Smooth muscle cell of the brain vasculature (primary cell): ENCODE measurements around the gene SORL1-AS1.

Experiments used
- DNase-seq: peaks from one replicate; pipeline ENCODE4 v3.0.0-alpha.2; 2012; ENCODE audit warnings: low read depth, low spot score

The SORL1-AS1 gene

DNA sequence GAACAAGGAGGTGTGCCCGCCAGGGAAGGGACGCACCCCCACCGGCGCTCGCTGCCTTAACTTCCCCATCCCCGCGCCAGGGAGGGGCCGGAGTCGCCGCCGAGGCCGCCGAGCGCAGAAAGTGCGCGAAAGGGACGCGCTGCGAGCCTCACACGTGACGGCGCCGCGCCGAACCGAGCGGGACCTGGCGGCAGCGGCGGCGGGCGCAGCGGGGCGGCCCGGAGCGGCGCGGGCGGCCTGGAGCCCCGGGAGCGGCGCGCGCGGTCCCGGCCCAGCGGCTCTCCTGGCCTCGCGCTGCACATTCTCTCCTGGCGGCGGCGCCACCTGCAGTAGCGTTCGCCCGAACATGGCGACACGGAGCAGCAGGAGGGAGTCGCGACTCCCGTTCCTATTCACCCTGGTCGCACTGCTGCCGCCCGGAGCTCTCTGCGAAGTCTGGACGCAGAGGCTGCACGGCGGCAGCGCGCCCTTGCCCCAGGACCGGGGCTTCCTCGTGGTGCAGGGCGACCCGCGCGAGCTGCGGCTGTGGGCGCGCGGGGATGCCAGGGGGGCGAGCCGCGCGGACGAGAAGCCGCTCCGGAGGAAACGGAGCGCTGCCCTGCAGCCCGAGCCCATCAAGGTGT, 670 bp downstream of the SORL1-AS1 start, which contains the start of gene SORL1:
SORL1 (plus strand) TSS at position 329 of the 623 bp plus-strand sequence; CDS start at position 347, 18 bp downstream.
- no peak for DNase-seq

DNA sequence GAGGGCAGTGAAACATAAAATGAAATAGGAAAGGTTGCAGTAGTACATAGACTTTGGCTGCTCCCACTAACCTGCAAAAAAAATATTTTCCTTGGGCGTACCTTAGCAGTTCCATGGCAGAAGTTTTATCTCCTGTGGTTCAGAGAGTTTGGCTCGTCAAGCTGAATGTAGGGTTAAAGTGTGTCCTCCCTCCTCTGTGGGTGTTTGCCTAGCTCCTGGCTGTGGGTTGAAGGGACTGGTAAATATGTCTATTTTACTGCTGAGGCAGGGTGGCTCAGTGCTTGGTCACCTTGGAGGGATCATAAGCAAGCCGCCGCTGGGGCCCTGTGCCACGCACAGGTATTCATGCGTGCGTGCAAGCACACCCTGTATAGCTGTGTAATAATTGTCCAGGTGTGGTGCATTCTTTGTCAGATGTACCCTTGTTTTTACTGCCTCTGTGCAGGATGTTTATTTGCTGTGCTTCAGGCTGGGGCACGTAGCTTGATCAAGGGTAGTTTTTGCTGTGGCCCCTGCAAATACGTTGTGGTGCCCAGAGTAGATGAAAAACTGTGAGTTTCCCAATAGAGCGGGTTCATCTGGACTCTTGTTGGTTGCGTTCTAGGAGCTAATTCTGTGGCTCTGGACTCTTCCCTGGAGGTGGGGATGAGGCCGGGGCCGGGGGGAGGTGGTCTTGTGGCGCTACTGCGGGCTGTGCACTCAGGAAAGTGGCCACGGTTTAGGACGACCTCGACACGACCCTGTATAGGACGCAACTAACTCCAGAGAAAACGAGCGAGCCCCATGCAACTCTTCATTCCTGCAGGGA, 1.4 kb downstream of the SORL1-AS1 start:
- DNase-seq, result no peak

- DNase-seq, result no peak
Measured at GRCh38 chr11:121450401-121450800, 2.4 kb downstream of the SORL1-AS1 start.

- no peak for DNase-seq
Measured at GRCh38 chr11:121449626-121450025, 3.1 kb downstream of the SORL1-AS1 start.

GRCh38 chr11:121449123-121449522, 3.6 kb downstream of the SORL1-AS1 start:
- DNase-seq, result no peak

- DNase-seq, result no peak
Measured at GRCh38 chr11:121448431-121448941, 4.3 kb downstream of the SORL1-AS1 start.

- DNase-seq, result no peak
Measured at GRCh38 chr11:121448011-121448410, 4.8 kb downstream of the SORL1-AS1 start.

GRCh38 chr11:121446752-121447156, 6.0 kb downstream of the SORL1-AS1 start:
- no peak for DNase-seq

GRCh38 chr11:121445071-121445768, 7.5 kb downstream of the SORL1-AS1 start:
- no peak for DNase-seq

GRCh38 chr11:121444526-121444925, 8.2 kb downstream of the SORL1-AS1 start:
- DNase-seq, result no peak

- no peak for DNase-seq
Measured at GRCh38 chr11:121443688-121444275, 9.0 kb downstream of the SORL1-AS1 start.

GRCh38 chr11:121441521-121441920, 11.2 kb downstream of the SORL1-AS1 start:
- no peak for DNase-seq

- no peak for DNase-seq
Measured at GRCh38 chr11:121439759-121440158, 13.0 kb downstream of the SORL1-AS1 start.

DNA sequence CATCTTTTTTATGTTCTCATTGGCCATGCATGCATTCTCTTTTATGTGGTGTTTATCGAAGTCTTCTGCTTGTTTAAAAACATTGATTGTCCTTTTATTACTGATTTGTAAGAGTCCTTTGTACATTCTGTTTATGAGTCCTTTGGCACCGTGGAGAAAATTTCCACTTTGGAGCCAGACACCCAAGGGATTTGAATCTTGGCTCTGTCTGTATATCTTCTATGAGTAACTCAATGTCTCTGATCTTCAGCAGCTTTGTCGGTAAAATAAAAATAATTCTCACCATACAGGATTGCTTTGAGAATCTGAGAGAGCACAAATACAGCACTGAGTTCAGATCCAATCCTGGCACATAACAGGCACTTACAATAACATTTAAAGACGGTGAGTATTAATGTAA, 13.4 kb downstream of the SORL1-AS1 start:
- no peak for DNase-seq

DNA sequence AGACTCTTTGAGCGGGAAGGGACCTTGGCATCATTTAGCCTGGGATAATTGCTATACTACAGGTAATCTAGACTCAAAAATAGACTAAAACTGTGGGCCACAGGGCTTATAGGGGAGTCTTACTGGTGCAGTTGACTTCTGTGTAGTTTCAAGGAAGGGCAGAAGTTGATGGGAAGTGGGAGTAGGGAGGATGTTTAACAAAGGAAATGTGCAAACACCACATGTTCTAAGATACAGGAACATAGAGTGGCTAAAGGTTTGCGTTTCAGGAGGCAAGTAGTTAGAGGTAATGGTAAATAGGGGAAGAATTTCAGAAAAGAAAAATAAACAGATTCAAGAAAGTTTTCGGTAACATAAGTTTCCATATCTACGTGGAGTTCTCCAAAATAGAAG, 15.1 kb downstream of the SORL1-AS1 start:
- no peak for DNase-seq

DNA sequence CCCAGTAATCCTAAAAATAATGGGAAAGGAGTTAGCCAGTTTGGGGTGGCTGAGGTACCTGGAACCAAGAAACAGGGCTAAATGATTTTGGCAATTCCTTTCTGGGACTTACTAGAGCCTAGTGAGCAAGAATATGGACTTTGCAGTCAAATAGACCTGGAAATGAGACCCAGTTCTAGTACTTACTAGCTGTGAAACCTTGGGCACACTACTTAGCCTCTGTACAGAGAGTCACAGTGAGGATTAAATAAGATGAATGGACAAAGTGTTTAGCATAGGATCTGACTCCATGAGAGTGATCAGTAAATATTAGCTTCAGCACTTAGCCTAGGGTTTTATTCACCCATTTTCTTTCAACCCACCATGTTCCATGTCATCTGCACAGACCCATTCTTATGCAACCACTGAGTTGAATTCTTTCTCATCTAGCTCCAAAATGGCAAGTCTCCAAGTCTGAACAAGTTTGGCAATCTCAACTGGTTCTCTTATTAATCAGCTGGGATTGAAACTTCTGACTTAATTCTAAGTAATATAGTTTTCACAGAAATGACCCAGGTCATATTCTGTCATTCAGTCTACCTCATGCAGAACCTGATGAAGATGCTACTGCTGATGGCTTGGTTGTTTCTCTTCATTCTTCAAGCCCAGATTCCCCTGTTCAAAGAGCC, 15.6 kb downstream of the SORL1-AS1 start:
- no peak for DNase-seq

DNA sequence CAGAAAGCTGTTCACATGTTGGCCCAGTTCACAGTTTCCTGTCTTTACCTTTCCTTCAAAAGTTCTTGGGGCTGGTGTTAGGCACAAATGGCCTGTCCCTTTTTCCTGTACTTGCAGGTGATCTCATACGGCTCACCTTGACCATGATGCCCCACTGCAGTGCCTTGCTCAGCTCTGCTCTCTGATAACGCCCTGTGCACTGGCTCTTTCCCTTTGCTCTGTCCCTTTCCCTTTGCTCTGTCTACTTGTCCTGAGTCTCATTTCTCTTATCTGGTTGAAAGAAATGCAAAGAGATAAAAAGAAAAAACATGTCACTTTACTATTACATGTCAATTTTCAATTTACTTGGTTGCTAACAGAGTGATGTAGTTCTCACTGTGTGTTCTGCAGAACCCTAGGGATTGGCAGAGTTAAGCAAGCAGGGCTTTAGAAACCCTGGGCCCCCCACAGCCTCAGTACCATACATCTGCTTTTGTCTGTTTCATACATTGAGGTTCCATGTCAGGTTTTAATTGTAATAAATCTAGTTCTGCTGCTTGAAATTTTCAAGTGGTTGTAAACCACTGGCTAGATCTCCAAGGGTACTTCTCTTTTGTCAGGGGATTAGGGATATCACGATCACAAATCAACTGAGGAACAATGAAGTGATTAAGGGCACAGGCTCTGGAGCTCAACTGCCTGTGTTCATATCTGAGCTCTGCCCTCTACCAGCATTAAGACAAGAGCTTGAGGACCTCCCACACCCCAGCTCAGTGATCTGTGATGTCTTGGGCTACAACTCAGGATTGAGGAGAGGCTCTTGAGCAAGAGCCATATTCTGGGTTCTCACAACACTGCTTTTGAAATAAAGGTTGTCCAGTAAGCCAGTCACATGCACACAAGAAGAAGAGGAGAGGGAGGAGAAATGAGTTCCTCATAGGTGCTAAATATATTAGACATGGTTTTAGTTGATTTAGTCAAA, 16.9 kb downstream of the SORL1-AS1 start:
- no peak for DNase-seq

DNA sequence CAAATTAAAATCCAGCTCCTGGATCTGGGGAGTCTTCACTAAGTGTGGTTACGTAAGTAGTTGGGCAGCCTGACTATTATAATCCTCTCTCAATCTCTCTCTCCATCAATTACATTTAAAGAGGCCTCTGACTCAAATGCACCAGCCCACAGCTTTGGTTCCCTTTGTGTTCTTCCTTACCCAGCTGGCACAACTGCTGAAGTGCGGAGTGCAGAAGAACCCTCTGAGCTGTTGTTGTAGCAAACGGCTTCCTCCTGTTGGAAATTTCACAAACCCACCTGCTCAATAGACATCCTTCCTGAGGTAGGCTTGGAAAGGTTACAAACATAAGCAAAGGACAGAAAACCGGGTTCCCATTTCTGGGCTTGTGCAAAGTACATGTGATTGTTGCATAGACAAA, 17.6 kb downstream of the SORL1-AS1 start:
- DNase-seq, result no peak

GRCh38 chr11:121431820-121432526, 20.8 kb downstream of the SORL1-AS1 start:
- DNase-seq, result no peak

- DNase-seq, result no peak
Measured at GRCh38 chr11:121429556-121429955, 23.2 kb downstream of the SORL1-AS1 start.
